Hematopoietic multipotent progenitor cell treated with erythropoietin and hydrocortisone succinate and interleukin-3 and kit ligand, for 15 days (in vitro differentiated cells): ENCODE results near the gene TBL1XR1.

Experiments used
- DNase-seq: peaks from one replicate; pipeline ENCODE4 v3.0.0-alpha.2; 2015; ENCODE audit warnings: low spot score

Gene TBL1XR1

GRCh38 chr3:177197041-177197726 lies at the start of gene TBL1XR1:
Gene TBL1XR1 (minus strand): TSS chr3:177197482. CDS start chr3:177064977, 132,505 bp downstream.
- peak; percentile 86 for DNase-seq

GRCh38 chr3:177245250-177245649 lies 48.0 kb upstream of the TBL1XR1 start:
- no peak for DNase-seq

GRCh38 chr3:177244606-177245005 lies 47.3 kb upstream of the TBL1XR1 start:
- DNase-seq = no peak

- DNase-seq = no peak
These were observed 41.5 kb upstream of the TBL1XR1 start for GRCh38 chr3:177238686-177239216.

GRCh38 chr3:177237206-177237605 lies 39.9 kb upstream of the TBL1XR1 start:
- no peak for DNase-seq

- no peak for DNase-seq
These were observed 39.4 kb upstream of the TBL1XR1 start for GRCh38 chr3:177236704-177237103.

GRCh38 chr3:177234121-177234520 lies 36.8 kb upstream of the TBL1XR1 start:
- no peak for DNase-seq

- no peak for DNase-seq
These were observed 34.0 kb upstream of the TBL1XR1 start for GRCh38 chr3:177231242-177231641.

- no peak for DNase-seq
These were observed 33.4 kb upstream of the TBL1XR1 start for GRCh38 chr3:177230641-177231040.

- DNase-seq = no peak
These were observed 32.5 kb upstream of the TBL1XR1 start for GRCh38 chr3:177229791-177230190.

- no peak for DNase-seq
These were observed 31.4 kb upstream of the TBL1XR1 start for GRCh38 chr3:177228601-177229190.

- no peak for DNase-seq
These were observed 27.1 kb upstream of the TBL1XR1 start for GRCh38 chr3:177224414-177224813.

GRCh38 chr3:177221744-177222143 lies 24.5 kb upstream of the TBL1XR1 start:
- DNase-seq = no peak

GRCh38 chr3:177220136-177220974 lies 23.1 kb upstream of the TBL1XR1 start:
- DNase-seq = no peak

- DNase-seq = no peak
These were observed 16.7 kb upstream of the TBL1XR1 start for GRCh38 chr3:177213801-177214535.

- DNase-seq = no peak
These were observed 15.5 kb upstream of the TBL1XR1 start for GRCh38 chr3:177212756-177213155.

- no peak for DNase-seq
These were observed 15.0 kb upstream of the TBL1XR1 start for GRCh38 chr3:177212278-177212610.

GRCh38 chr3:177211503-177212277 lies 14.4 kb upstream of the TBL1XR1 start:
- DNase-seq = peak; percentile 29

- no peak for DNase-seq
These were observed 13.6 kb upstream of the TBL1XR1 start for GRCh38 chr3:177210744-177211502.

GRCh38 chr3:177209509-177209908 lies 12.2 kb upstream of the TBL1XR1 start:
- no peak for DNase-seq

- no peak for DNase-seq
These were observed 11.5 kb upstream of the TBL1XR1 start for GRCh38 chr3:177208781-177209180.
